Dermis microvascular lymphatic vessel endothelial cell (primary cell): ENCODE measurements around the gene BFSP1. TPM values are rescaled to one million over a fixed set of nuclear protein-coding genes. Genes with fewer than 3 reads are reported as not detected.
A peak's percentile ranks its signal among the peaks of the same experiment; 100 is the strongest.

Experiments
- DNase-seq, 2 donors: peaks; one replicate each; pipeline versions ENCODE4 v3.0.0 to v3.0.0-alpha.2; 2010; ENCODE audit warnings: low read depth in 2 of 2
- total RNA-seq: library from RNA; depleted of rRNA; stranded (reverse); fragments of >200 nt; gene quantifications from 2 replicates; pipeline ENCODE4 v1.2.1, GENCODE V29; 2014

BFSP1 gene
- total RNA-seq = 1.7 and 2.0 TPM in 2 replicates

DNA sequence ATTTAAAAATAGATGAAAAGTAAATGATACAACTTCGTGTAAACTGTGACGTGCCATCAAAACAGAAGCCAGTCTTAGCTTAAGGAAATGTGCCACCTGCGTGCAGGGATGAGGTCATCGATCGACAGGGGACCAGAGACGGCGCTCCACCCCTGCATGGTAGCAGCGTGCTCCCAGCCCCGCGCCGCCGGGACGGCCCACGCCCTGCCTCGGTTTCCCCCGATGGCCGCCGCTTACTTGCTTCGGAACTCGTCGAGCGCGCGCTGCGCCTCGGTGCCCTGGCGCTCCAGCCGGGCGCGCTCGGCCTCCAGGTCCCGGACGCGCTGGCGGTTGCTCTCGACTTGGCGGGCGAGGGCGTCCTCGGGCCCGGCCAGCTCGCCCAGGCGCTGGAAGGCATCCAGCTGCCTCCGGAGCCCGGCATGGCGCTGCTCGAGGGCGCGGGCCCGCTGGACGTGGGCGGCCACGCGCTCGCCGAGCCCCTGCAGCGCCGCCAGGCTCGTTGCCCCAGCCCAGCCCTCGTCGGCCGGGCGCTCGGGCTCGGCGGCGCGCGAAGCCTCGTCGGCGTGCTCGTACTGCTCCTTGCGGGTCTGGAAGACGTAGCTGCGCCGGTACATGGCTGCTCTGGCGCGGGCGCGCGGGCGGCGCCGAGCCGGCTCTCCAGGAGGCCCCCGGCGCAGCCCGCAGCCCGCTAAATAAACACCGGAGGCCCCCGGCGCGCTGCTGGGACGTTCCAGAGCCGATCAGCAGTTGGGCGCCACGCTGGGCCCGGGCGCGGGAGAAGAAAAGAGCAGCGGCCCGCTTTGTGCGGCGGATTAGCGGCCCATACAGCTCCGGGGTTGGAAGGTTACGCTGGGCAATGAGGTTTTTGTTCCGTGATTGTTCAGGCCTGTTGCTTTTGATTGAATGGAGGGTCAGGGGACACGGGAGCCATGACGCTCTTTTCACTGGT, at the start of gene BFSP1:
Gene BFSP1, minus strand, starts transcription at position 664 of the 949 bp plus-strand sequence. Its CDS starts 50 bp downstream, at position 614.
- DNase-seq = peak in 1 of 2 donors; percentile 74

DNA sequence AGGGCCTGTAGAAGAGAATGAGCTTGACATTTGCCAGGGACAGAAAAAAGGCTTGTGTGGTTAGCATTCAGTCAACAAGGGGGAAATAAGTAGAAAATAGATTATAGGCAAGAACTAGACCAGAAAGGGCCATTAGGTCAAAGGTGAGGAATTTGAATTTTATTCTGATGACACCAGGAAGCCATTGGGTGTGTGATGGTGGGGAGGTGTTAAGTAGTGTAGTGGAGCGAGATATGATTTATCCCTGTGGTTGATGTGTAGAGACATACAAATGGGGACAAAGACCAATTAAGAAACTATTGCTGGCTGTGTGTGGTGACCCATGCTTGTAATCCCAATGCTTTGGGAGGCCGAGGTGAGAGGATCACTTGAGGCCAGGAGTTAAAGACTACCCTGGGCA, 49.7 kb upstream of the BFSP1 start:
- no peak for DNase-seq

DNA sequence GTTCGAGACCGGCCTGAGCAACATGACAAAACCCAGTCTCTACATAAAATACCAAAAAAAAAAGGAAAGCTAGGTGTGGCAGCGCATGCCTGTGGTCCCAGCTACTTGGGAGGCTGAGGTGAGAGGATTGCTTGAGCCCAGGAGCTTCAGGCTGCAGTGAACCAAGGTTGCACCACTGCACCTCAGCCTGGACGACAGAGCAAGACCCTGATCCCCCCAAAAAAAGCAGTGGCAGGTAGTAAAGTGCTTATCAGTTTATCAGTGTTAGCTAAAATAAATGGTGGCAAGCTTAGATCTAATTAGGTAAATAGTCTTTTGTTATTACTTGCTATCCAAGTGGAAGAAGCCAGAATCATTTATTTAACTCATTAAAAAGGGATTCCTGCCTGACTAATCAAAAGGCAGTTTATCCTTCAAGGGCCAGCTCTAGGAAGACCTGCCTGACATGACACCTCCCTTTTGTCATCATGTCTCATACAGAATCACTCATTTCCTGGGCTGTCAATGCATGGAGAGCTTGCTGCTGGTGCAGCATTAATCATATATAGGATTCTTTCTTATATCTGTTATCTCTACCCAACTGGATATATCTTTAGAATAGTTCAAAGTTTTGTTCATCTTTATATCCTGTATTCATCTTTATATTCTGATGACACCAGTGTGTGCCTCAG, 48.3 kb upstream of the BFSP1 start:
- peak in 1 of 2 donors; percentile 26 for DNase-seq

DNA sequence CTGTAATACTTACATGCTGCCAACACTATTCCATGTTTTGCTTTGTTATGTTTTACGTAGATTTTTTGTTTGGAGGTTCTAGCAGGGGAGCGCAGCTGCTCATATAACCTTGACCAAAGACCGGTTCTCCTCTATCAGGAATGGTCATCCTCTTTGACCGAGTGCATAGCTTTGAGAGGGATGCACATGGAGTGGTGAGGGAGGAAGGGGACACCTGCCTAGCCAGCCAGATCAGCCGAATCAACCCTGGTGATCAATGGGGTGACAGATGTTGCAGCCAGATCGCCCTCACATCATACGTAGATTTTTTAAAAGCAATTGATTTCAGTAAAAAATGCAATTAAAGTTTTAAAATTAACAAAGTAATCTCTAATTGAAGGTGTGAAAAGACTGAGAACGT, 45.0 kb upstream of the BFSP1 start:
- no peak for DNase-seq

DNA sequence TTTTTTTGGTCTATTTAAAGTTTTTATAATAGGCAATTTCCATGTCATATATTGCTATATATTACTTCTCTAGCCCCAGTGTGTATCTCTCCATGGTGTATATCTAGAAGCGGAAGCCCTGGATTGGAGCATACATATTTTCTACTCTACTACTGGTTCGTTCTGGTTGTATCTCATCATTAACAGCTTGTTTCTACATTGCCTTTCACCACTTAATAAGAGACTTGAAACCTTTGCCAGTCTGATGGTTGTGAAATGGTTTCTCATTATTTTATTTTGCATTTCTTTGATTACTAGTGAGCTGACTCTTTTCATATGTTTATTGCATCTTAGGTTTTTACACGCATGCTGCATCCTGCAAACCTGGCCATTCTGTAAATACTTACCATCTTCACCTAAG, 42.3 kb upstream of the BFSP1 start:
- DNase-seq = no peak

DNA sequence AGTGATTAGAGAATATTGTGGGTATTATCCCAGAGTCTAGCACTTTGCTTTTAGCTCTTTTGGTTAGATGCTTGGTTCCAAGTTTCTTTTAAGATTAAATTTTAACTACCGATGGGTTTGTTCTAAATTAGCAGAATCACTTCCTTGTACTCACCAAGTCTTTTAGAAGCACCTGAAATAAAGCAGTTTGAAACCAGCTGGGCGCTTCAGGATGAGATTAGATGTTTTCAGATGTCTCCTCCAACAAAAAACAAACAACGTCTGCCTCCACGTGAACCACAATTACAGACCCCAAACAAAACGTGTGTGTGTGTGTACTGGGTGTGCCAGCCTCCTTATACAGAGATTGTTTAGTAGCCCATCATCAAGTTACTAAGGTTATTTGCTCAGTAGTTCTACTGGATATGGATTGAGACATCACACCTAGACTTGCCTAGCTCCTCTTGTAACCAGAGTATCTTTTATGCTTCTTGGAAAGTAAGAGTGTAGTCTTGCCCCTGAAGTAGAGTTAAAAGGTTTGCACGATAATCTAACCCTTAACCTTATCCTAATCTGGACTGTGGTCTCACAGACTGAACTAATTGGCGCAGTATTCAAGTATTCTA, 41.0 kb upstream of the BFSP1 start:
- DNase-seq = no peak

DNA sequence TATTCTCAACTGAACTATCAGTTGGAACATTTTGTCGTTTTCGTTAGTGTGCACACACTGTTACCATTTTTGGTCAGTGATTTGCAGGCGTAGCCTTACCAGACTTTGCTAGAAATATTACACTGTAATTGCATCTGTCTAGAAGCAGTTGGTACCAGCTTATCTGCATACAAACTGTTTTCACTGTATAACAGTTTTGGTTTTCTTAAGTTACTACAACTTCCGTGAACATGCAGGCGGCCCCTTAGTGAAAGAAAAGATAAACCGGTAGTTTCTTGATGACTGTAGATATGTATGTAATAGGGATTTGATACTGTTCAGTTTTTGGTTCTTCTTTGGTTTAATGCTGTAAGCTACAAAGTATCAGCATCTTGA, 40.0 kb upstream of the BFSP1 start:
- peak in 1 of 2 donors; percentile 16 for DNase-seq

DNA sequence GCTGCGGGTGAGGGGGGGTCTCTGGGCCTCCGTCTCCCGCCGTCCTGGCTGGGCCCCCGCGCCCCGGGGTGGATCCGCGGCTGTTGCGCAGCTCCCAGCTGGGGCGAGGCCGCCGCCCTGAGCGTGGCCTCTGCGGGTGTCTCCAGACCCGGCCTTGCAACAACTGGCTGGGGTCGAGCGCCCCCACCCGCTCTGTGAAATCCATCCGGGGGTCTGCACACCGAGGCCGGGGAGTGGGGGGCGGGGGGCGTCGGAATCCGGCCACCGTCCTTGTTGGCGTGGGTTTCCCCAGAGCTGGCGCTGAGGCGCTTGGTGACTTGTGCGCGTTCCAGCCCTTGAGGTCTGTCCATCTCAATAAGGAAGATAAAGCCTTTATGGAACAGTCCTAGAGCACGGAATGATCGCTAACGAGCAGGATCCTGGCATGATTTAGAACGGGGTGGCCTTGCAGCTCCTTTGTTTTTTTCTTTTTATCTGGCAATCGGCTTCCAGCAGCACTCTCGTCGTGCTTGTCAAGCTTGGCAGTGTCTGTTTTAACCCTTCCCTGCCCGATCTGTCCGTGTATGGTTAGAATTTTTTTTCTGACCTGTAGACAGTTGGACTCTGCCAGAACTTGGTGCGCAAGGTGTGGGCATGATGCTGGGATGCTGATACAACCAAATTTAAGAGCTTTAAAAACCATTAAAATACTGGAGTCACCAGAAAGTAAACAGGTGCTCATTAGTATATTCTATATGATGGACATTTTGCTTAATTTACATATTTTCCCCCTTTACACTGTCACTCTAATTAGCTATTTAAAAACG, 39.4 kb upstream of the BFSP1 start:
- peak in 1 of 2 donors; percentile 56 for DNase-seq

DNA sequence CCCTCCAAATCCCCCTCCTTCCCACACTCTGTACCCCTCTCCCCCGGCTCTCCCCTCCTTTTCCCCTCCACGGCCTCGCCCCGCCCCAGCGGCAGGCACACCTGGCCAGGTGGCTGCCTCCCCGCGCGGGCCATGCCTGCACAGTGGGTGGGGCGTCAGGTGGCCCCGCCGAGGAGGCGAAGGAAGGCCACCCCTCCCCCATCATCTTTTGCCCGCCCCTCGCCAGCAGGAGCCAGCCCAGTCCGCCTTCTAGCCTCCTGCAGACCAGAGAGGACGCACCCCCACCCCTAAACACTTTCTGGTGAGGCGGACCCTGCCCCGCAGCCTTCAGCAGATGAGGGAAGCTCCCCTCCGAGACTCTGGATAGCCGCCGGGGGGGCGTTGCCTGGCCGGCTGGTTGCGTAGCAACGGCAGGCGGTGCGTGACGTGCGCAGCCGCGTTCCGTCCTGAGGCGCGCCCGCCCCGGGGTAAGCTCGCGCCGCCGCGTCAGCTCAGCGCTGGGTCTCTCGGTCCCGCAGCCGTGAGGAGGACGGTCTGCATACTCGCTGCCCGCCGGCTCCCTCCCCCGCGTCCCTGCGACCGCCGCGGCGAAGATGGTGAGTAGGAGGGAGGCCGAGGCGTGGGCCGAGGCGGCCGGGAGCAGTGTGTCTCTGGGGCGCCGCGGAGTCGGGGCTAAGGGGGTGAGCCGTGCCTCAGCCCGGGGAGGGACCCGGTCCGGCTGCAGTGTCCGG, 38.6 kb upstream of the BFSP1 start, which contains the start of gene DSTN:
Gene DSTN, plus strand, starts transcription at position 460 of the 731 bp plus-strand sequence. Its CDS starts 134 bp downstream, at position 594.
- peak; percentile 77 to 95 for DNase-seq

DNA sequence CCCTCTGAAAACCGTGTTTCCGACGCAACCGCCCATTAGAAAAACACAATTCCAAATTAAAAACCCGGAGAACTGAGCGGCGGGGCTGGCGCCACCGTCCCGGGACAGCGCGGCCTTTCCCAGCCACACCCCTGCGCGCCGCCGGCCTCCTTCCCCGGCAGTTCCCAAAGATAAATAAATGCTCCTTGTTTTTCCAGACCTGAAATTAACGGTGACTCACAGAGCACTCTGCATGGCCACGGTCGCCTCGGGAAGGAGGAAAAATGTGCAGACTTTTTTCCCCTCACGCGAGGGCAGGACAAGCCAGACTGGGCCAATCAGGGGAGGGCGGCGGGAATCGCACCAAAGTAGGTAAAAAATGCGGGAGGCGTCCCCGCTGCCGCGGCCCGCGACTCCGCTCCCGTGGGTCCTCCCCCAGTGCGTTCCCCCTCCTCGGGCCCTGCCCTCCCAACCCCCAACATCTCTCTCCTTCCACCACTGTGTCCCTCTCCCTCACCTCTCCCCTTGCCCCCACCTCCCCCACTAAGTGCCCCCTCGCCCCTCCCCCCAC, 37.9 kb upstream of the BFSP1 start:
- peak; percentile 94 to 98 for DNase-seq

DNA sequence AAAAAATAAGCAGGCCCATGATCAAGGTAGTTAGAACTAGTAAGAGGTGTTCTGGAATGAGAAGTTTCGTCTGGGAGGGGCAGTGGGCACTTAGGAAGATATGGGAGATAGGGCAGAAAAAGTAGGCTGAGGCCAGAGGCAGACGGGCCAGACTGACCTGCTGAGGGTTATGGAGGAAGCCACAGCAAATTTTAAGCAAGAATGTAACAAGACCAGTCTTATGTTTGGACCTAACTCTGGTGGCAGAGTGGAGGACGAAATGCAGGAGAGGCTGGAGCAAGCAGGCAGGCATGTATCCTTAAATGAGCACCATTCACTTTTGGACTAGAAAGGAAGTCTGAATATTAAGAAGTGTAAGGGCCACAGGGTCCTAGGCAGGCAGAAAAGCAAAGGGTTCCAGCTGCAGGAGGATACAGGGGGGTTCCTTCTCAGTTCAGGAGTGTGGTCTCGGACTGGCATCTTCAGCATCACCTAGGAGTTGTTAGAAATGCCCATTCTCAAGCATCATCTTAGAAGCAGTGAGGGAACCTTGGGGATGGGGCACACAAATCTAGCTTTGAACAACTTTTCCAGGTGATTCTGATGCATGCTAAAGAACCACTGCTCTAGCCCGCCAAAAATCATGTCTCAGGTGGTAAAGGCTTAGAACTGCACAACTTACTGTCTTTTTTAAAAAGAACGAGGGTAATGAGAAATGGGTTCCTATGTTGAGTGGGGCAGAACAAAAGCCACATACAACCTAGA, 37.0 kb upstream of the BFSP1 start:
- peak in 1 of 2 donors; percentile 13 for DNase-seq

DNA sequence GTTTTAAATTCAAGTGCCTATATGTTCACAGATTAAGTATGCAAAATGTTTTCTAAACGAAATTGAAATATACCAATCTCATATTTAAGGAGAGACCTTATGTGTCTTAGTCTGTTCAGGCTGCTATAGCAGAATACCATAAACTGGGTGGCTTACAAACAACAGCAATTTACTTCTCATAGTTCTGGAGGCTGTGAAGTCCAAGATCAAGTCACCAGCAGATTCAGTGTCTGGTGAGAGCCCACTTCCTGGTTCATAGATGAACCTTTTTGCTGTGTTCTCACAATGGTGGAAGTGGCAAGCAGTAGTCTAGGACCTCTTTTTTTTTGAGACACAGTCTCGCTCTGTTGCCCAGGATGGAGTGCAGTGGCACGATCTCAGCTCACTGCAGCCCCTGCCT, 35.2 kb upstream of the BFSP1 start:
- DNase-seq = no peak

DNA sequence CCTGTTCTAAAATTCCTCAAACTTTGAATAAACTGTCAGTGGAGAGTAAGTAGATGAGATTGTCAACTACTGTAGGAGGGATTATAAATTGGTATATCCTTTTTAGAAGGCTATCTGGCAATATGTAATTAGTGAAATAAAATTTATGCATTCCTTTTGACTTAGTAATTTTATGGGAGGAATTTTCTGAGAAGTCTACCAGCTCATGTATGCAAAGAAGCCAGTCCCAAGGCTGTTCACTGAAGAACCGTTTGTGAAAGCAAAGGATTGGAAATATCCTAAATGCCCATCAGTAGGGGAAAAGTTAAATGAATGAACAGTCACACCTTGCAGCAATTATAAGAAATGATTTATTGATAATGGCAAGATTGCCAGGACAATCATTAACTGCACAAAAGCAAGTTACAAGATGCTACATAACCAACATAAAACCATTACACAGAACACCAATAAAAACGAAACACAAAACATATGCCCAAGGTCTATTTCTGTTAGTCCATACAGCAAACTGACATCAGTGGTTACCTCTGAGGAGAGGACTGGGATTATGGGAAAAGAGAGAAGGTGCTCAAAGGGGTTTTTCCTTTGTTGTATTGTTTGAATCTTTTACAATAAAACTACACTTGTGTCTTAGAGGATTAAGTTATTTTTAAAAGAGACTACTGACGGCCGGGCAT, 34.1 kb upstream of the BFSP1 start:
- no peak for DNase-seq

DNA sequence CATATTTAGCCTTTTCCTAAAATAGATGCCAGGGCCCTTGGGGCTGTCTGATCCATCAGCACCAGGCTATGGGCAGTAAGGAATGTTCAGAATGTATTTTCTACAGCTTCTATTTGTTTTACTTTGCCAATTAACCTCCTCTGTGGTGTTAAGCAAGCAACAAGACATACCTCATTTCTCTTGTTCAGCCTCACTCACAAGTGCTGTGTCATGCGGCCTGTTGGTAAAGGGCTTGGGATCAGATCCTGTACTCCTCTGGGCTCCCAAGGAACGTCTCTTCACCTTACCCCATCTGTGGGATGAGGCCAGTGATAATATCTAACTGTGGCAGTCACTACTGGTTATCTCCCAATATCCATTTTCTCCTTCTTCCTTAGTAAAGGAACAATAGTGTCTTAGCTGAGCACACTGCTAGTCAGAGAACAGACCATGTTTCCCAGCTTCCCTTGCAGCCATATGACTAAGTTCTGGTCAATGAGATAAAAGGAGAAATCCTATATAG, 31.7 kb upstream of the BFSP1 start:
- peak in 1 of 2 donors; percentile 13 for DNase-seq

DNA sequence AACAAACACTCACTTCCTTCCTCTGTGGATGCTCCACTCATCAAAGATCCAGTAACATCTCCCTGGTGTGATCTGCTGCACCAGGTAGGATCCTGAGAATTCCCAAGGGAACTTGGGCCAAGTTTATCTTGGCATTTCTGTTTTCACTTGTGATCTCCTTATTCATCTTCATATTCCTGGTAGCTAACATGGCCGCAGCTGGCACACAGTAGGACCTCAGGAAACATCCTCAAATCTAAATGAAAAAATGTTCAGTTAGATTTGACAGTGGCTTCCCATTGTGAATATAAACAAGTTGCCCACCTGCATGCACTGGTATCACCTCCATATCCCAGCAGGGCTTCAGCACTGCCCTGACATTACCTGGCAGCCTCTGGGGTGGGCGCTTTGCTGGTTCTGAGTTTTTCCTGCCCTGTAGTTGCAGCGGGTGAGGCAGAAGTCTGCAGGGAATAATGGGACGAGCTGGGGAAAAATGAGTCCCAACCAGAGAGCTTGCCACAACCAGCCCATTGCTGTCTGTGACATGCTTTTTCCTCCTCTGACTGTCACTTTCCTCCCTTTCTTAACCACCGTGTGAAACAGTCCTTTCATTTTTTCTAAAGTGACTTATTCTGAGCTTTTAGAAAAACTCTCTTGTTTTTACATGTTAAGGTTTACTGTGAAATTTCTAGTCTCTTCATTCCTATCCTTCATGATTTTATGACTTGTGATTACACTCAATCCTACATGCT, 29.3 kb upstream of the BFSP1 start:
- DNase-seq = peak in 1 of 2 donors; percentile 41

DNA sequence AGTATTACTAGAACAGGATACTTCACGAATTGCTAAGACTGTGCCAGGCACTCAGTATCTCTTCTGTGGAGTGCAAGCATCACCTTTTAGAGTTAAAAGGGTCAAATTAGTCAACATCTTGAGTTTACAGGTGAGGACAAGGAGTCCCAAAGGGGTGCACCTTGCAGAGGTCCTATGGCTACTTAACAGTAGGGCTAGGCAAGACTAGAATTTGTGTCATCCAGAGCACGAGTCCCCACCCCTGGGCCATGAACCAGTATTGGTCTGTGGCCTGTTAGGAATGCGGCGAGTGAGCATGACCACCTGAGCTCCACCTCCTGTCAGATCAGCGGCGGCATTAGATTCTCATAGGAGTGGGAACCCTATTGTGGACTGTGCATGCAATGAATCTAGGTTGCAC, 28.2 kb upstream of the BFSP1 start:
- DNase-seq = no peak

DNA sequence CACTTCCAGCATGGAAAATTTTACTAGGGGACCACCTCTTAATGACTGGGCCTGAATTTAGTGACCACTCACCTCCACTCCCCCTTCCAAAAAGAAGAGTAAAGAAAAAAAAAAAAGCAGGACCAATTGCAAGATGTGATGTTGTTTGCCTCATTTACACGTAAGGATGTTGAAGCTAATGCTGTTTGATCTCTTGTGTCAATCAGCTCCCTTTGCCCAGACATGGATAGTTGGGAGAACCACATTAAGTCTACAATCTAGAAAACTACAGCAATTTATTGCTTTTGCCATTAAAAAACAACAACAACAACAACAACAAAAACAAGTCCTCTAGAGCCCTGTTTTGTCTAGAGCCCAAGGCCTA, 27.7 kb upstream of the BFSP1 start:
- DNase-seq = no peak
